Nephron (organoid): ENCODE results near the gene CAMK2D.

Source experiments
- H3K27ac Mint-ChIP-seq, 3 experiments: 2 replicates each; pipeline ENCODE4 v1.8.0; 2020; ENCODE audit warnings: mixed read lengths in 3 of 3, mild to moderate bottlenecking in 2 of 3, moderate library complexity in 1 of 3
- H3K27me3 Mint-ChIP-seq: 2 replicates; pipeline ENCODE4 v1.8.0; 2021; ENCODE audit warnings: low read depth, mild to moderate bottlenecking, moderate library complexity, mixed read lengths
- H3K36me3 Mint-ChIP-seq: 2 replicates; pipeline ENCODE4 v1.8.0; 2020; ENCODE audit warnings: low read depth, mixed read lengths
- H3K4me1 Mint-ChIP-seq: 2 replicates; pipeline ENCODE4 v1.8.0; 2020; ENCODE audit warnings: mixed read lengths
- H3K4me3 Mint-ChIP-seq, 3 experiments: 2 replicates each; pipeline ENCODE4 v1.8.0; 2020; ENCODE audit warnings: mild to moderate bottlenecking in 3 of 3, mixed read lengths in 3 of 3, moderate library complexity in 2 of 3
- H3K9me3 Mint-ChIP-seq: 2 replicates; pipeline ENCODE4 v1.8.0; 2020; ENCODE audit warnings: mixed read lengths
- CTCF ChIP-seq, 3 experiments: fragments of 200-600 bp; sonication (generic); IDR thresholded peaks; one replicate each; pipeline ENCODE4 v1.5.0; 2021; ENCODE audit warnings: antibody characterized with exemption in 3 of 3; ENCODE audit not compliant: unreplicated experiment in 3 of 3

CAMK2D gene

GRCh38 chr4:113781439-113782040 is 20.0 kb upstream of the CAMK2D start:
- no peaks in the 10 kb centered on the region for H3K4me1 Mint-ChIP-seq
- no peaks in the 10 kb centered on the region for H3K27me3 Mint-ChIP-seq
- H3K36me3 Mint-ChIP-seq, result no peaks in the 10 kb centered on the region
- no peak overlapping the region for H3K27ac Mint-ChIP-seq
- H3K4me3 Mint-ChIP-seq, result no peak overlapping the region
- peak; percentile 67 to 73 (median 71) for TF ChIP-seq CTCF (IDR thresholded peaks at IDR 0.05; ENCODE audit: unreplicated experiment in 3 of 3)
- H3K9me3 Mint-ChIP-seq, result no peaks in the 10 kb centered on the region

- Mint-ChIP-seq H3K9me3 (no peaks in the 10 kb centered on the region), H3K4me3 (no peak overlapping the region), H3K4me1 (no peaks in the 10 kb centered on the region), H3K27ac (no peak overlapping the region), H3K36me3 (no peaks in the 10 kb centered on the region), H3K27me3 (no peaks in the 10 kb centered on the region)
- no peak for TF ChIP-seq CTCF (IDR thresholded peaks at IDR 0.05; ENCODE audit: unreplicated experiment in 3 of 3)
Measured at GRCh38 chr4:113776679-113777078, 15.1 kb upstream of the CAMK2D start.

GRCh38 chr4:113776016-113776415 is 14.5 kb upstream of the CAMK2D start:
- no peak for TF ChIP-seq CTCF (IDR thresholded peaks at IDR 0.05; ENCODE audit: unreplicated experiment in 3 of 3)
- H3K36me3 Mint-ChIP-seq, result no peaks in the 10 kb centered on the region
- no peak overlapping the region for H3K4me3 Mint-ChIP-seq
- H3K27ac Mint-ChIP-seq, result no peak overlapping the region
- no peaks in the 10 kb centered on the region for H3K4me1 Mint-ChIP-seq
- no peaks in the 10 kb centered on the region for H3K27me3 Mint-ChIP-seq
- no peaks in the 10 kb centered on the region for H3K9me3 Mint-ChIP-seq

- no peak overlapping the region for H3K27ac Mint-ChIP-seq
- TF ChIP-seq CTCF (IDR thresholded peaks at IDR 0.05; ENCODE audit: unreplicated experiment in 3 of 3), result no peak
- H3K9me3 Mint-ChIP-seq, result no peaks in the 10 kb centered on the region
- H3K4me1 Mint-ChIP-seq, result no peaks in the 10 kb centered on the region
- no peak overlapping the region for H3K4me3 Mint-ChIP-seq
- H3K27me3 Mint-ChIP-seq, result no peaks in the 10 kb centered on the region
- no peaks in the 10 kb centered on the region for H3K36me3 Mint-ChIP-seq
Measured at GRCh38 chr4:113773756-113774155, 12.2 kb upstream of the CAMK2D start.

- Mint-ChIP-seq H3K9me3 (no peaks in the 10 kb centered on the region), H3K4me3 (no peak overlapping the region), H3K27me3 (no peaks in the 10 kb centered on the region)
Measured at GRCh38 chr4:113773014-113773413, 11.5 kb upstream of the CAMK2D start.

More at GRCh38 chr4:113773014-113773413, 11.5 kb upstream of the CAMK2D start:
- Mint-ChIP-seq H3K4me1 (no peaks in the 10 kb centered on the region), H3K27ac (no peak overlapping the region), H3K36me3 (no peaks in the 10 kb centered on the region)
- no peak for TF ChIP-seq CTCF (IDR thresholded peaks at IDR 0.05; ENCODE audit: unreplicated experiment in 3 of 3)
